Measurements from ENCODE around the gene ACSL3. TPM values are rescaled to one million over a fixed set of nuclear protein-coding genes. Genes with fewer than 3 reads are reported as not detected.

Gene ACSL3
- total RNA-seq, 4 donors from 2014 or later: 22.4 to 54.1 (median 42.3) TPM

GRCh38 chr2:222862106-222862908, 1.5 kb downstream of the ACSL3 start:
- intact Hi-C loops (cut with DNase I; ENCODE audit: low total_unique reads): loop anchor here (5.0 kb wide), 2 partner anchors 40 to 155 kb away; no protein-coding TSS in a partner anchor
- H3K27ac ChIP-seq: peak overlapping the region; percentile 94 to 99 (median 98)
- peak; percentile 12 for DNase-seq
- WGBS, 2 donors (ENCODE audit: low coverage in 1 of 2): 17 to 32% methylated on average over 4 to 7 of the region's 7 CpGs
- no peak for TF ChIP-seq POLR2A (IDR thresholded peaks at IDR 0.05)
- TF ChIP-seq EP300 (IDR thresholded peaks at IDR 0.05; ENCODE audit: low read depth): no peak
- TF ChIP-seq CTCF (IDR thresholded peaks at IDR 0.05): no peak
- TF ChIP-seq POLR2AphosphoS5 (IDR thresholded peaks at IDR 0.05): no peak
- no peaks in the 10 kb centered on the region for H3K27me3 ChIP-seq
- no peaks in the 10 kb centered on the region for H3K36me3 ChIP-seq
- in situ Hi-C loops (cut with MboI; ENCODE audit: low pct_ligation_motif_present in 1 of 4, low pct_unique_long_range_greater_than_20kb in 1 of 4, low sequenced_read_pairs in 3 of 4): no loop called here
- peaks cover 18 to 61% (median 44%) of the 10 kb centered on the region in 4 donors for H3K4me1 ChIP-seq
- H3K9me3 ChIP-seq: no peaks in the 10 kb centered on the region
- H3K4me3 ChIP-seq: peak overlapping the region in 3 of 4 donors; percentile 65 to 89 (median 80)

- DNase-seq: no peak
- WGBS, 2 donors (ENCODE audit: low coverage in 1 of 2): 75 to 82% methylated on average over 6 of the region's 6 CpGs
- intact Hi-C loops (cut with DNase I; ENCODE audit: low total_unique reads): loop anchor here (5.0 kb wide), 2 partner anchors 39 to 156 kb away; no protein-coding TSS in a partner anchor
- peaks cover 18 to 63% (median 44%) of the 10 kb centered on the region in 4 donors for H3K4me1 ChIP-seq
- TF ChIP-seq POLR2AphosphoS5 (IDR thresholded peaks at IDR 0.05) (no peak), EP300 (IDR thresholded peaks at IDR 0.05; ENCODE audit: low read depth) (no peak), CTCF (IDR thresholded peaks at IDR 0.05) (no peak), POLR2A (IDR thresholded peaks at IDR 0.05) (no peak)
- H3K4me3 ChIP-seq: no peak overlapping the region
- H3K27ac ChIP-seq: peak overlapping the region in 2 of 4 donors; percentile 94 to 97
- in situ Hi-C loops (cut with MboI; ENCODE audit: low pct_ligation_motif_present in 1 of 4, low pct_unique_long_range_greater_than_20kb in 1 of 4, low sequenced_read_pairs in 3 of 4): no loop called here
- no peaks in the 10 kb centered on the region for H3K27me3 ChIP-seq
- no peaks in the 10 kb centered on the region for H3K9me3 ChIP-seq
- H3K36me3 ChIP-seq: no peaks in the 10 kb centered on the region
These were observed 2.2 kb downstream of the ACSL3 start for GRCh38 chr2:222862909-222863544.

- no peak overlapping the region for H3K27ac ChIP-seq
- H3K4me1 ChIP-seq: peaks cover 21 to 73% (median 51%) of the 10 kb centered on the region in 4 donors
- no peaks in the 10 kb centered on the region for H3K27me3 ChIP-seq
- TF ChIP-seq POLR2AphosphoS5 (IDR thresholded peaks at IDR 0.05): no peak
- no peak for TF ChIP-seq EP300 (IDR thresholded peaks at IDR 0.05; ENCODE audit: low read depth)
- no peak for TF ChIP-seq CTCF (IDR thresholded peaks at IDR 0.05)
- no peak for TF ChIP-seq POLR2A (IDR thresholded peaks at IDR 0.05)
- 86 to 90% methylated on average over 2 to 3 of the region's 3 CpGs for WGBS, 2 donors (ENCODE audit: low coverage in 1 of 2)
- DNase-seq: no peak
- H3K9me3 ChIP-seq: no peaks in the 10 kb centered on the region
- intact Hi-C loops (cut with DNase I; ENCODE audit: low total_unique reads) (loop anchor here (5.0 kb wide), 2 partner anchors 38 to 157 kb away; no protein-coding TSS in a partner anchor), in situ Hi-C loops (cut with MboI; ENCODE audit: low pct_ligation_motif_present in 1 of 4, low pct_unique_long_range_greater_than_20kb in 1 of 4, low sequenced_read_pairs in 3 of 4) (no loop called here)
- H3K4me3 ChIP-seq: no peak overlapping the region
- H3K36me3 ChIP-seq: no peaks in the 10 kb centered on the region
These were observed 3.5 kb downstream of the ACSL3 start for GRCh38 chr2:222864296-222864695.

GRCh38 chr2:222865301-222865700, 4.5 kb downstream of the ACSL3 start:
- Histone ChIP-seq H3K4me1 (peaks cover 15 to 74% (median 46%) of the 10 kb centered on the region in 4 donors), H3K4me3 (no peak overlapping the region), H3K9me3 (no peaks in the 10 kb centered on the region), H3K36me3 (no peaks in the 10 kb centered on the region), H3K27ac (no peak overlapping the region), H3K27me3 (no peaks in the 10 kb centered on the region)
- intact Hi-C loops (cut with DNase I; ENCODE audit: low total_unique reads): no loop called here
- TF ChIP-seq EP300 (IDR thresholded peaks at IDR 0.05; ENCODE audit: low read depth) (no peak), POLR2A (IDR thresholded peaks at IDR 0.05) (no peak)
- WGBS, 2 donors (ENCODE audit: low coverage in 1 of 2): 78 to 85% methylated on average over 2 of the region's 2 CpGs
- in situ Hi-C loops (cut with MboI; ENCODE audit: low pct_ligation_motif_present in 1 of 4, low pct_unique_long_range_greater_than_20kb in 1 of 4, low sequenced_read_pairs in 3 of 4): no loop called here
- DNase-seq: no peak

Measured in transverse colon (tissue), 4 donors.